GM15510 (cell line): ENCODE results near the gene CCT3.

Experiments used
- POLR2A ChIP-seq: IDR thresholded peaks from 3 replicates; pipeline ENCODE4 v1.6.1; 2011; ENCODE audit warnings: borderline replicate concordance; ENCODE audit not compliant: insufficient read length; ENCODE audit errors: extremely low read depth

CCT3 gene

GRCh38 chr1:156281281-156281680, 56.8 kb downstream of the CCT3 start:
- no peak for TF ChIP-seq POLR2A

- TF ChIP-seq POLR2A: no peak
Measured at GRCh38 chr1:156279837-156280236, 58.3 kb downstream of the CCT3 start.

- TF ChIP-seq POLR2A: no peak
Measured at GRCh38 chr1:156276966-156277381, 61.1 kb downstream of the CCT3 start.

GRCh38 chr1:156276532-156276931, 61.6 kb downstream of the CCT3 start:
- TF ChIP-seq POLR2A: no peak

GRCh38 chr1:156270314-156270713, 67.8 kb downstream of the CCT3 start:
- TF ChIP-seq POLR2A: no peak

GRCh38 chr1:156268336-156268735, 69.8 kb downstream of the CCT3 start:
- TF ChIP-seq POLR2A: no peak

- TF ChIP-seq POLR2A: no peak
Measured at GRCh38 chr1:156266051-156266450, 72.0 kb downstream of the CCT3 start.

- no peak for TF ChIP-seq POLR2A
Measured at GRCh38 chr1:156263288-156263655, 74.8 kb downstream of the CCT3 start.

- TF ChIP-seq POLR2A: no peak
Measured at GRCh38 chr1:156262461-156263287, 75.4 kb downstream of the CCT3 start.

- no peak for TF ChIP-seq POLR2A
Measured at GRCh38 chr1:156260896-156261295, 77.2 kb downstream of the CCT3 start.

- no peak for TF ChIP-seq POLR2A
Measured at GRCh38 chr1:156259805-156260204, 78.3 kb downstream of the CCT3 start.
